WI38 (cell line): Measurements from ENCODE around the gene SOX18.
A peak's percentile ranks its signal among the peaks of the same experiment; 100 is the strongest.

Source experiments
- H3K4me3 ChIP-seq: 2 replicates; pipeline ENCODE4 v1.5.1; 2011; ENCODE audit warnings: low read depth, mild to moderate bottlenecking, control low read depth, low read length
- CTCF ChIP-seq: IDR thresholded peaks from 2 replicates; pipeline ENCODE4 v1.5.1; 2012; ENCODE audit warnings: low read depth, mild to moderate bottlenecking, control low read depth, low read length

The SOX18 gene

DNA sequence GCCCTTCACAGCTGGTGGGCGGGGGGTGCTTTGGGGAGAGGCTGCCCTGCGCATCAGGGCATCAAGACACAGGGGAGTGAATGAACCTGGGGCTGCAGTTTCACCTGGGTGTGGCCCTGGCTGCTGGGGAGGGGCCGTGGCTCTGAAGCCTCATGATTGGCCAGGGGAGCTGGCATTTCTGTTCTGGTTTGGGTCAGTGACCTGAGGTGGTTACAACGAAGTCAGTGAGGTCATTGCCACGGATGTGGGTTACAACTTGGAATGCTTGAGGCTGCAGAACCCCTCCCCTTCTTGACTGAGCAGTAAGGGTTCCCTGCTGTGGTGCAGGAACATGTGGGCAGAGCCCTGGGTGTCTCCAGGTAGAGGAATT, 16.5 kb upstream of the SOX18 start:
- no peak for TF ChIP-seq CTCF

DNA sequence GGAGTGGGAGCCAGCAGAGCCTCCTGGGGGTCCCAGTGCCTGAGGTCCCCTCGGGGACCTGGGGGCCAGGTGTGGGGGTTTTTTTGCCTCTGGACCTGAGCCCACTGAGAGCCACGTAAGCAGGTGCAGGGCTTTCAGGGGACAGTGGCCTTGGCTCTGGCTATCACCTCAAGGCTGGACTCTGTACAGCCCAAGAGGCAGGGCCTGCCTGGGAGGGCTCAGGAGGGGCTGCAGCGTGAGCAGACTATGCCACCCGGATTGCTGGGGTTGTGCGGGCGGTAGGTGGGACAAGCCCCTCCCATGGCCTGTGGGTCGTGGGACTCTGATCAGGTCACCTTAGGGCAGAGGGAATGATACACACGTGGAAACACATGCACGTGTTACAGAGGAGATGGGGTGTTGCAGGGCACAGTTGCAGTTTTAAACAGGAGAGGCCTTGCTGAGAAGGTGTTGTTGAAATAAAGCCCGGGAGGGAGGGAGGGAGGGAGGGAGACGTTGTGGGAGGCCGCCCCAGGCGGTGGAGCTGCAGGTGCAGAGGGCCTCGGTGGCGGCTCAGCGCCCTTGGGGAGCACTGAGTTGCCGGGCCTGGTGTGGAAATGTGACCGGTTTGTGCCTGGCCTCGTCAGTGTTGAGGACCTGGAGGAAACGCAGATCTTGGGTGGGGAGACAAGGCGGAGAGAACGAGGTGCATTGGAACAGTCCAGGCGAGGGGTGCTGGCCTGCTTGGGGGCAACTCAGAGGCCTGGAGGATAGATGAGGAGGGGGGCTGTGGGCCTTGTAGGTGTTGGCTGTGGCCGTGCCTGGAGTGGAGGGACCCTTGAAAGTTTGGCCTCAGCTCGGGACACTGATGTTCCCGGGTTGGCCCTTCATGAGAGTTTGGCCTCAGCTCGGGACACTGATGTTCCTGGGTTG, 15.9 kb upstream of the SOX18 start:
- H3K4me3 ChIP-seq = no peak overlapping the region
- no peak for TF ChIP-seq CTCF

More for the DNA sequence above, 16.5 kb upstream of the SOX18 start:
- no peak overlapping the region for H3K4me3 ChIP-seq

DNA sequence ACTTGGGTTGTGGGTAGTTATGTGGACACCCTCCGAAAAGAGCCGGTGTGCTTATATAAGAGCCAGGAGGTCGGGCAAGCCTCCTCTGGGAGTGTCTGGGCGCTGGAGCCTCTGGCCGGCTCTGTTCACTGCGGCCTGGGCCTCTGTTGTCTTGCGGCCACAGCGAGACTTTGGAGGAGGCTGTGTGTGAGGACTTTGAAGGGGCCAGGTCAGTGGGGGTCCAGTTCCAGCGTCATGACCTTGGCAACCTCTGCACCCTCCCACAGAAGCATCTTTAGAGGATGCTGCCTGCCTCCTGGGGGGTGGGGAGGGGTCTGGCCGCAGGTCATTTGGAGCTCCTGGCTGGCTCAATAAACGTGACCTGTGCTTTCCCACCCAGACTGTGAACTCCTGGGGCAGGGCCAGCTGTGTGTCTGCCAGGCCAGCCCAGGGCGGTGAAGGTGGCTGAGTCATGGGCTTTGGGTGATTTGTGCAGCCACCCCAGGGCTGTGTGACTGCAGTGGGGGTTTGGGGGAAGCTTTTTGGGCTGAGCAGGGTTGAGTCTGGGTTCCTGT, 14.8 kb upstream of the SOX18 start:
- peak overlapping the region; percentile 89 for H3K4me3 ChIP-seq
- TF ChIP-seq CTCF = no peak

DNA sequence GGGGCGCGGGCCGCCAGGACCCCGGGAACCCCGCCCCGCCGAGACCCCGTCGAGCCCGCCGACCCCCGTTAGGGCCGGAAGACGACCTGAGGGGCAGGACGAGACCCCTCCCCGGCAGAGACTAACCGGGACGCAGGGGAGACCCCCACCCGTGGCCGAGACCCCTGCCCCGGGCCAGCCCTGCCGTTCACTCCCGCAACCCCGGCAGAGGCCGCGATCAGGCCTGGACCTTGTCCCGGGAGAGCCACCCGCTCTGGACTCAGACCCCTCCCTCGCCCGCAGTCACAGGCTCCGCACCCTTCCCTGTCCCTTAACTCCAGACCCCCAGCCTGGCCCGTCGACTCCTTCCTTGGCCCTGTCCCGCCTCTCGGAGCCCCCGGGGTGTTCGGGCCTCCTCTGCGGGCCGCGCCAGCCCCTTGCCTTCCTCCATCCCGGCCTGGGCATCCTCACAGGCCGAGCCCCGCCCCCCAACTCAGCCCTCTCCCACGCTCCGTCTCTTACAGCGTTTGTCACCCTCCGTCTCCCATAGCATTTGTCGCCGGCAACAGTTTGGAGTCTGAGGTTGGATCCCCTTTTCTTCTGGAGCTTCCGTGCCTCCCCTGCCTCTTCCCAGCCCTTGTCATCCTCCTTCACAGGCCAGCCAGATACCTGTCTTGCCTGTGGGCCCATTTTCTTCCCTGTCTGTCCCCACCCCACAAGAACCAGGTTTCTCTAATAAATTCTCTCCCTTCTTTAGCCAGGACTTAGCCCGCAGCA, 14.1 kb upstream of the SOX18 start:
- no peak for TF ChIP-seq CTCF

GRCh38 chr20:64062596-64063388, 13.4 kb upstream of the SOX18 start, which contains the start of gene TCEA2:
Gene TCEA2, plus strand, starts transcription at chr20:64063198. Its CDS starts 115 bp downstream, at chr20:64063313.
- peak within 1 kb of the TSS; percentile 89 for H3K4me3 ChIP-seq
- no peak for TF ChIP-seq CTCF

More for the DNA sequence above, 14.1 kb upstream of the SOX18 start:
- peak overlapping the region; percentile 89 for H3K4me3 ChIP-seq

DNA sequence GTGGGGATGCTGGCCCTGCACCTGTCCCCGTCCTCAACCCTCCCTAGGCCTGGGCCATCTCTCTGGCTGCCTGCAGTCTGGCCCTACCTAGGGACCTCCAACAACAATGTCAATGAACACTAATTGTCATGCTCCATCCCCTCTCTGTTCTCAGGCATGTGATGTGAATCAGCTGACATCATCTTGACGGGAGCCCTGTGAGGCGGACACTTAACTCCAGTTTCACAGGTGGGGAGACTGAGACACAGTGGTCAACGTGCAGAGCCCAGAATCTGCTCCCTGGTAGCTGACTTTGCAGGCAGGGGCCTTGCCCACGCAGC, 12.8 kb upstream of the SOX18 start:
- TF ChIP-seq CTCF = no peak

More for the DNA sequence above, 12.8 kb upstream of the SOX18 start:
- H3K4me3 ChIP-seq = peak overlapping the region; percentile 89
